Erythroblast (primary cell): ENCODE results near the gene RPS19.

ENCODE experiments used
- GATA1 ChIP-seq: IDR thresholded peaks from 2 replicates; pipeline ENCODE4 v1.6.1; 2011; ENCODE audit warnings: low read depth, mild to moderate bottlenecking, control low read depth, low read length, moderate library complexity
- POLR2A ChIP-seq: IDR thresholded peaks from 2 replicates; pipeline ENCODE4 v1.6.1; 2011; ENCODE audit warnings: mild to moderate bottlenecking, low read length

- TF ChIP-seq POLR2A = no peak
- TF ChIP-seq GATA1 = no peak
These were observed 4.3 kb downstream of the RPS19 start for GRCh38 chr19:41864374-41864773.
